ENCODE data around the gene FRRS1L.

FRRS1L gene

GRCh38 chr9:109166771-109167601 is at the start of gene FRRS1L:
FRRS1L (minus strand) TSS chr9:109167249; CDS start chr9:109167138, 111 bp downstream.
- DNase-seq: no peak

- DNase-seq: no peak
These were observed 47.4 kb upstream of the FRRS1L start for GRCh38 chr9:109214414-109214813.

GRCh38 chr9:109213285-109214121 is 46.5 kb upstream of the FRRS1L start:
- DNase-seq: no peak

- DNase-seq: no peak
These were observed 45.7 kb upstream of the FRRS1L start for GRCh38 chr9:109212768-109213167.

DNA sequence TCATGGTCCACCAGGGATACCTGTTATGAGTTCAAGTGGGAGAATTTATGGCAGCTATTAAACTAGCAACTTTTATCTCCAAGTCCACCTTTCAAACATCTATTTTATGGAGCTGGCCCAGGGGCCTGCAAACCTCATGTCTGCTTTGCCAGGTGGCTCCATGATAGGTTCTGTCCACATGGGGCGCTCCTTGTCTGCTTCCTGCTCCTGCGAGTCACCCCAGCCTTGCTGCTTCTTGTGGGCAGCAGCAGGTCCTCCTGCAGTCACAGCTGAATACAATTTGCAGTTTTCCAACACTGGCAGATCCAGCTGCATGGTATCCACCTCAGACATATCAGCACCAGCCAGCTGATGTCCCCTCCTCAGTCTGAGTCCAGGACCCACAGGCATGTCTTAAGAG is 39.6 kb upstream of the FRRS1L start:
- no peak for DNase-seq

DNA sequence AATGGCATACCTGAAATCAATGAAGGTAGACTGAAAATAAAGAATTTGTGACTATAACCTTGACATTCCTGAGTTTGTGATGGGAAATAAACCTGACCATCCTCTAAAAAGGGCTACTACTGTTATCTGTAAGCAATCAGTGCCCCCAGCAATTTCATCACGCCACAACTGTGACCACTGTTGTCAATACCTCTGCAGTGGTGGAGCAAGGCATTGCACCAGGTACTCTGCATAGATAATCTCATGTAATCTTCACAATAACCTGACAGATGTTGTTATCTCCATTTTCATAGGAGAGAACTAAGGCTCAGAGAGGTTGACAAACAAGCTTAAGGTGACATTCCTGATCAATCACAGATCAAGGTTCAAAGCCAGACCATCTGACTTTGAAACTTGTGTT is 38.5 kb upstream of the FRRS1L start:
- no peak for DNase-seq

DNA sequence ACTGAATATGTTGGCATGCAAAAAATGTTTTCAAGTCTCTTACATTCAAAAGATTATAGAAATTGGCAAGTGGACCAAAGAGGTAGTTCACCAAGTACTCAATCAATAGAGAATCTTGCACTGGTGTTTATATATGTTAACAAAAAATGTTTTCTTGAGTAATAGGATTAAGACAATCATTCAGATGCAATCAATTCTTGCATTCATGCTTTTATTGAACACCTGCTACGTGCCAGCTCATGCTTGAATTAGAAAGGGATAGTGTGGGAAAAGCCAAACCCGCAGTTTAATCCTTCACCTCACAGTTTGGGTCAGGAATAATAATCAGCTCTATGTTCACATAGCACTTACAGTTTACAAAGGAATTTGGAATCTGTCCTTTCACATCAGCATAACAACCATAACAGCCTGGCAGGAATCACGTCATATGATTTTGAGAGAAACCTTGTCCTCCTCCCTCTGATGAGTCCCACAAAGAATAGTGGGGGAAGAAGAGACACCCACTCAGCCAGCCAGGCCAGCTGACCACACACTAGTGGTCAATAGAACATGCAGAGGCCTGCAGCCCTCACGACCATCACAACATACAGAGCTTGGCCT is 36.8 kb upstream of the FRRS1L start:
- no peak for DNase-seq

GRCh38 chr9:109199676-109200075 is 32.6 kb upstream of the FRRS1L start:
- DNase-seq: no peak

GRCh38 chr9:109198736-109199382 is 31.8 kb upstream of the FRRS1L start:
- peak; percentile 16 for DNase-seq

- no peak for DNase-seq
These were observed 27.0 kb upstream of the FRRS1L start for GRCh38 chr9:109193974-109194556.

DNA sequence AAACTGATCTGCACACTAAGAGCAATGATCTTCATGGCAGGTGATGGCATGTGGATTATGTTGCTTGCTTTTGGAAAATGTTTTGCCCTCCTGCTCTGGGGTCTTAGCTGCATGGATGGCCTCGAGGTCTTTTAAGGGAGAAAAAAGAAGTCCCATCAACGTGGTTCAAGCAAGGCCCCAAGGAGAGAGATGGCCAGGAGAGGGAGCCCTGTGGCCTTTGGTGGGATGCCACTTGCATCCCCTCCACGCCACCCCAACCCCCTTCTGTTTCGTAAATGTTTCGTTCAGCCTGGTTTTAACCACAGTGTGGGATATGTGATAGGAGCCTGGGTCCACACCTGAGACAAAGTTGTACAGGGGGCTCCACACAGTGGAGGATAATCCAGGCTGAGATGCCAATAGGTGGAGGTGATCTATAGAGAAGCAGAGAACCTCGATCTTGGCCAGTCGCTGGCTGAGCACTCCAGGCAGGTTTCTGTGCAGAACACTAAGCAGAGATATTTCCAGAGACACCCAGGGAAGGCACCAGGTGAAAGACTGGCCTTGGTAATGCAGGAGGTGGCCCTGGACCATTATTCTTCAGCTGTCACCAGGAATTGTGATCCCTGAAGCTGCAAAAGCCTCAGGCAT is 25.8 kb upstream of the FRRS1L start:
- no peak for DNase-seq

DNA sequence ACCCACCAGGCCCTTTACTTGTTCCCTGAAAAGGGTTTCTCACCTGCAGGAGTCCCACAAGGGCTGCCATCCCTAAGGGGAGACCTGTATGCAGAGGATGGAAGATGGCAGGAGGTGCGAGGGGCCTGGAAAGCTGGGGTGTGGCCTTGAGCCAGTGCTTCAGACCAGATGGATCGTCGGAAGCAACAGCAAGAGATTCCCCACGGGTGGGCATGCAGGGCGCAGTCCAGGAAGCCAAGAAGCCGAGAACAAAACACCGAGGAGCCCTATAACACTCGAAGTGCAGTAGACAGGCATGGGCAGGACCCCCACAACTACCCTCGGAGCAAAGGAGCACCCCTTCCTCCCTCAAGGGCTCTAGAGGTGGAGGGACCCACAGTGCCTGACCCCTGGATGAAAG is 24.7 kb upstream of the FRRS1L start:
- no peak for DNase-seq

DNA sequence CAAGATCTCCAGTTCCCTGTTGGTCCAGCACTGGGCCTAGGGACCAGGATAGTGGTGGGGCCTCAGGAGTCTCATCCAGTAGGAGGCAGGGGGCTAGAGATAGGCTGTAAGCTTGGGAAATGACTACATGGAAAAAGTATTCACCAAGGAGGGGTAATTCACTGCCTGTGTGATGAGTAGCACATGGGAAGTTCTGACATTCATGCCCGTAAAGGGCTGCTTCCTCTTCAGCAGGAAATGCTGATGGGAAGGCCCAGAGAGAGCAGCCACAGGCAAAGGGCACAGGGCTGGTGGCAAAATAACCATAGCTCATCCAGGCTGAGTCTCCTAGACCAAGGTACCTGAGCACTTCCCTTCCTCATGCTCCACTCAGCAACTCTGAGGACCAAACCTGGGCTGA is 23.1 kb upstream of the FRRS1L start:
- DNase-seq: no peak

DNA sequence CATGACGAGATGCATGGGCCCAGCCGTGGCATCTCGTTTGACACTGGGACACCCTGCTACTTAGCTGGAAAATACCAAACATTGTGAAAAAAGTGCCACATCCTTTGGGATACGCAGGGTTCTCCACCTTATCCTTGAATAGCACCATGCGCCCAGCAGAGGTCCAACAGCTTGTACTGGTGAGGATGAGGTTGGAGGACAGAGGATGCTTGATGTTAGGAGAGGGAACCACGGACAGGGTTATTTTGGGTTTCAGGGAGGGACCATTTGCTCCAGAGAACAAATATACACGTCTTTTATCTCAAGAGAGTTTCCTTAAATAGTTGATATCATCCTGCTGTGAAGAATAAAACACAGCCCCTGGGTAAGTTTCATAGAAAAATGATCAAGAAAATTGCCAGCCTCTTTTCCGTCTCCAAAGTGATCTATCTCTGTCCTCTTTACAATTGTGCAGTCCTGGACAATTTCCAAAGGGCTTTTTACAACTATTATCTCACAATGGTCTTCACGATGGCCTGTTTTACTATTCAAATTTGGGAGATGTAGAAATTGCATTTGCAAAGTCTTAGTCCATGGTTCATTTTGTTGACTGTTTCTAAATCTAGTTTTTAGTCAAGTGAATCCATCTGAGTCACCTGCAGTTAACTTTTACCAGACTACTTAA is 19.9 kb upstream of the FRRS1L start:
- DNase-seq: no peak

- DNase-seq: no peak
These were observed 16.1 kb upstream of the FRRS1L start for GRCh38 chr9:109182940-109183798.

DNA sequence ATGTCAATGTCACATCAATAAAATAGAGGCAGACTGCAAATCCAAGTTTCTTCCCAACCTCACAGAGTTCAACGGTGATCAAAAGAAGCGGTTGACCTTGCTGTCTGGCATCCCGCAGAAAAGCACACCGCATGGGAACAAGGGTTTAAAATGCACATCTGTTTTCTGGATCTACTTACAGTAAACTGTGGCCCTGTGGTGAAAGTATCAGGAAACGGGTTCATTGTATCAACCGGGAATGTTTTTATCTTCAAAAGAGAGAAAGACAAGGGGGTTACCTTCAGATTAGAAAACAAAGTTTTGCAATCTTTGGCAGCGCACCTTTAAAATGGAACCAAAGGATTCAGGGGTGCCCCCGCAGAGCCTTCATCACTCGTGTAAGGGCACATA is 15.5 kb upstream of the FRRS1L start:
- DNase-seq: no peak

GRCh38 chr9:109181284-109181683 is 14.2 kb upstream of the FRRS1L start:
- DNase-seq: peak; percentile 21

- no peak for DNase-seq
These were observed 12.9 kb upstream of the FRRS1L start for GRCh38 chr9:109179801-109180523.

DNA sequence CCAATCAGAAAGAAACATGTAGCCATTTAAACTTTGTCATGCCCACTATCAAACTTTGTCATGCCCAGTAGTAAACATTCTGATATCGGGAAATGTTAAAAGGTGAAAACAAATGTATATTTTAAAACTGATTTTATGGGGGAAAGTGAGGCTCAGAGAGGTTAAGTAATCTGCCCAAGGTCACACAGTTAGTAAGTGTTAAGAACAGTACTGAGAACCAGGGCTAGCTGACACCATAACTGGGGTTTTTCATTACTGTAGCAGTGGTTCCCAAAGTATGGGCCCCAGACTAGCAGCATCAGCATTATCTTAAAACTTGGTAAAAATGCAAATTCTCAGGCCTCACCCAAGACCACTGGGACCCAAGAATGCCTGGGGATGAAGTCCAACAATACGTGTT is 9.9 kb upstream of the FRRS1L start:
- DNase-seq: no peak

GRCh38 chr9:109176386-109176785 is 9.3 kb upstream of the FRRS1L start:
- no peak for DNase-seq
